ENCODE data around the gene ATP10A.
"Not testable (repeated sequence)": the region's sequence is repeated elsewhere in the genome, so short reads cannot be mapped to it uniquely, and the experiment has no call there.

Gene ATP10A

DNA sequence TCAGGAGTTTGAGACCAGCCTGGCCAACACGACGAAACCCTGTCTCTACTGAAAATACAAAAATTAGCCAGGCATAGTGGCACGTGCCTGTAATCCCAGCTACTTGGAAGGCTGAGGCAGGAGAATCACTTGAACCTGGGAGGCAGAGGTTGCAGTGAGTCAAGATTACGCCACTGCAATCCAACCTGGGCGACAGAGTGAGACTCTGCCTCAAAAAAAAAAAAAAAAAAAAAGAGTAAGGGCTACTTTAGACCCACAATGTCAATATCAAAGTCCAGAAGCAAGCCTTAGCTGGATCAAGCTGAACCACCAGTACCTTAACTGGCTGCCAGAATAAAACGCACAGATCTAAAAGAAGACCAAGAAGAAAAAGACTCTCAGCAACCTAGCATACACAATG lies 17.8 kb upstream of the ATP10A start:
- not testable (repeated sequence) for DNase-seq

DNA sequence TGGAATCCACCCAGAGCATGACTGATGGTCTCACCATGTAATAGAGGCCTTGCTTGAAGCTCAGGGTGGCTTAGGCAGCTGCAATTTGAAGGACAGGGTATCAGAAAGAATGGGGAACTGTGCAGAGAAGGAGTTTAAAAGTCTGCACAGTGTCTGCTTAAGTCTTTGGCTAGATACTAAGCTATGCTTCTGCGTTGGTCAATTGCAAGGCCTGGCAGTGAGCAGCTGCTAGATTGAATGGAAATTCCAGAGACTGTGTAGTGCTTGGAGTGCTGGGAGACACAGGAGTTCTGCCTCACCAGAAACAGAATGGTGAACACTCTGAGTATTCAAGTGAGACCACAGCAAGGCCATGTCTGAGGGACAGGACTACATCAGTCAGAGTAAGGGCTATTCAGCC lies 17.3 kb upstream of the ATP10A start:
- DNase-seq: no peak

DNA sequence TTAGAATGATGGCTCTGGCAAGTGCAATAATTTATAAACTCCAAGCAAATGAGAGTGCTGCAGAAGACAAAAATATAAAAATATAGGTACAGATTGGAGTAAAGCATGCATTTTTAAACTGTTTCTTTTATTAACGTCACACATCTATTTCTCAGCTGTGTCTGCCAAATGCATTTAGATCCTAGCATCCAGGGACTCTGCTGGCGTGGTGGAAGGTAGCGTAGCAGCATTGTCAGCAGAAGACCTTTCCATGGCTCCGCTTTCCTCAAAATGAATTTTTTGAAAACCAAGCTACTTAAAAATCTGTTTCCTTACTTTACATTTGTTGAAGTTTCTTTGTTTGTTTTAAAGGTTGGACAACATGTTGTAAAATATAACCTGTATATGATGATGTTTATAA lies 16.3 kb upstream of the ATP10A start:
- DNase-seq: no peak

DNA sequence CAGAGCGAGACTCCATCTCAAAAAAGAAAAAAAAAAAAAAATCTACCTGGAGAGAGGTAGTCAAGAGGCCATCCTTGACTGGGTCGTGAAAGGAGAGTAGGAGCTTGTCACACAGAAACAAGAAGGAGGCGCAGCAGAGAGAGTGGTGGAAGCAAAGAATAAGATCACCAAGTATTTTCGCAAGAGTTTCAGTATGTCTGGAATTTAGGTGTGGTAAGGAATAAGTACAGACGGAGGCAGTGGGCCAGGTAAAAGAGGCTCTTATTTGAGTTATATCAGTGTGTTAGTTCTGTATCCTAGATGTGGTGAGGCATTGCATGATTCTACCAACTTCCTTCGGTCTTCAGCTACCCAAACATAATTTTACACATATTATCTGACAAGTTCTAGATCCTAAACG lies 14.6 kb upstream of the ATP10A start:
- DNase-seq: no peak

DNA sequence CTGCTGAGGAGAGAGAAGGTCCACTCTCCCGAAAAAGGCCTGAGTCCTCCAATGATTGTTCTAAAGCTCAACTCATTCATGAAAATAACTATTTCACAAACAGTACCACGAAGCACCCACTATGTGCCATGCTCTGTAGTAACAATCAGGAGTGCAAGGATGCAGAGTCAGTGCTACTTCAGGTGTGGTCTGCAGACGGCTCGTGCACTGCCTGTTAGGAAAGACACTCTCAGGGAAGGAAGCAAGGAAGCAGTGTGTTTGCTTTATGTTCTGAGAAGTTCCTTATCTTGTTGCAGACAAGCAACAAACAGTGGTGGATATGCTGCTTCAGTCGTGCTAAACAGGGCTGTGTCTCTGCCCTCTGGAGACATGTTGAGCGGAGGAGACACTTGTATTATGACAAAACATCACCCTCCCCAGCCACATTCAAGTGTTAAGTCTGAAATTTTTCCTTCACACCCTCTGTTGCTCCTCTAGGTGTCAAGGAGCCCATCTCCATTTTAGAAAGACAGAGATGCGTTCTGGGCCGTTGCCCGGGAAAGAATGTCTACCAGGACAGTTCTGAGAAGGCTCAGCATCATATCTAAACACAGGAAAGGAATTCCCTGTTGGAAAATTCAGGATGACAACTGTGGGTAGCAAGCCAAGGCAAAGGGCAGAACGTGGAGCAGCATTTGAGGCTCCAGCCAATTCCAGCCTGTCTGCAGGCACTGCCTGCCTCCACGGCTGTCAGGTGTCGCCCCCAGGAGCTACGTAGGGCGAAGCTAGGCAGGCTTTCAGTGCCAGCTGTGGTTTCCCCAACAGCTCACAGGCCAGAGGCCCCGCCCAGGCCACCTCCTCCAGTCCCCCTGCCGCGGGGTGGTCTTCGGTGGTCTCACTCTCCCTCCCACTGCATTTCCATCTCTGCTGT lies 13.4 kb upstream of the ATP10A start:
- no peak for DNase-seq

DNA sequence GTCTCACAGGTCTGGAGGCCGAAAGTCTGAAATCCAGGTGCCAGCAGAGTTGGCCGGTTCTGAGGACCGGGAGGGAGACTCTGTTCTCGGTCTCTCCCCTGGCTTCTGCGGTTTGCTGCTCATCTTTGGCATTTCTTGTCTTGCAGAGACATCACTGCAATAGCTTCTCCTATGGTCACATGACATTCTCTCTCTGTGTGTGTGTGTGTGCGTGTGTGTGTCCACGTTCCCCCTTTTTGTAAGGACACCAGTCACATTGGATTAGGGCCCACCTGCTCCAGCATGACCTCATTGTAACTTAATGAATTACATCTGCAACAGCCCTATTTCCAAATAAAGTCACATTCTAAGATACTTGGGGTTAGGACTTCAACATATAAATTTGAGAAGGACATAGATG lies 12.4 kb upstream of the ATP10A start:
- DNase-seq: peak; percentile 37 to 43

DNA sequence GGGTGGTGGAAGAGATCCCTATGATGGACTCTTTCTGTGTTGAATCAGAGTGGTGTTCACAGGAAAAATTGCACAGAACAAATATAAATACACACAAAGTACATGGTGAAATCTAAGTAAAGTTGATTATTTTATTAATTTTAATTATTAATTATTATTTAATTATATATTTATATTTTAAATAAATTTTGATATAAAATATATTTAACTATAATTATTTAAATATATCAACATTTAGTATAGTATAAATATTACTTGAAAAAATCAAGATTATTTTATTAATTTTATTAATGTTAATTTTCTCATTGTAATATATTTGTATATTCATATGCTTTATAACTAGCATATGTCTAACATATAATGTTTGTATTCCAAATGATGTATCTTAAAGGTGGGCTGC lies 11.3 kb upstream of the ATP10A start:
- no peak for DNase-seq

DNA sequence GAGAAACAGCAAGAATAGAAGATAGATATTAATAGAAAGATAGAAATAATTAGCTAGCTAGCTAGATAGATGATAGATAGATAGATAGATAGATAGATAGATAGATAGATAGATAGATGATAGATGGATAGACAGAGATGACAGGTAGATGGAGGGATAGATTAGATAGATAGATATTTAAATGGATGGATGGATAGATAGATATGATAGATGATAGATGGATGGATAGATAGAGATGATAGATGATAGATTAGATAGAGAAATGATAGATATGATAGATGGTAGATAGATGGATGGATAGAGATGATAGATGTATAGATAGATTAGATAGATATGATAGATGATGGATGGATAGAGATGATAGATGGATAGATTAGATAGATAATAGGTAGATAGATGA lies 8.3 kb upstream of the ATP10A start:
- DNase-seq: no peak

DNA sequence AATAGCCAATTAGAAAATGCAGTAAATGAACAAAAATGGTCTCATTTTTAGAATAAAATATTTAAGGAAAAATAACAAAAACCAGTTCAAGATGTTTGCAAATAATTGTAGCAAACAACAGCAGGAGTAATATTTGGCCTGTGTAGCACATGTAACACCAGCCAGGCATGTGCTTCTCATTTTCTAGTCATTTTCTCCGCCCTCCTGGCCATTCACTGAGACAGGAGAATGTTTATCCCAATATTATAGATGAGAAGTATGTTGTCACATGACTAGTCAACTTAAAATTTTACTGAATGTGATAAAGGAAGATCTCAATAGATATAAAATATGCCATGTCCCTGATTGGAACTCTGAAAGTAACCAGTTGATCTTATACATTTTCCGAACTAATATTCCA lies 7.8 kb upstream of the ATP10A start:
- DNase-seq: no peak

DNA sequence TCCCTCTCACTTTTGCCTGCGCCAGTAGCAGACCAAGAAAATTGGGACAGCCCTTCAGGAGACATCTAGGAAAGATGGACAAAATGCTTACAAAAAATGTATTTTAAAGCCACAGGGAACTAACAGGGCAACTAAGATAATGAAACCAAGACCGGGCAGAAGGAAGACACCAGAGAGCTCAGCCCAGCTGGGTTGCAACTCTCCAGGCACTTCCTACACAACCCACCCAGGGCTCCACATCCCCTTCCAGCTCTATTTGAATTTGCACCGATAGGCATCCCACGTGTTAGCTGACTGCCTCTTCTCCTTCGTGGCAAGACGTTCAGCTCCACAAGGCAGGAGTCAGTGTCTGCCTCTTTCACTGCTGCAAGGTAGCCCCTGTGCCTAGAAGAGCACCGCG lies 6.6 kb upstream of the ATP10A start:
- peak; percentile 56 to 85 for DNase-seq

DNA sequence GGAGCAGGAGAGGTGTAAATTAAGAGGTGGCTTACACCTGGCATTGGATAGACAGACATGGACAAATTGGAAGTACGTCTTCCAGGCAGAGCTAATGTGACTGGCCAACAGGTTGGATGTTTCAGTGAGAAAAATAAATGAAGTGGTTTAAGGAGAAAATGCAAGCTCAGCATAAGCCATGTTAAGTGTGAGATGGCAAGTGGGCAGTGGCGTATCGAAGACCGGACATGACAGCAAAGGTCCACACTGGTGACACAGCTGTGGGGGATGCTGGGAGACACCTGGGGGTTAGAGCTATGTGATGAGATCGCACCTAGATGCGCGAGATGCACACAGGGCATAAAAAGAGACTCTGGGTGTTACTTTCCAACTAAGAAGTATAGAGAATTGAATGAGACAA lies 3.7 kb upstream of the ATP10A start:
- DNase-seq: no peak

DNA sequence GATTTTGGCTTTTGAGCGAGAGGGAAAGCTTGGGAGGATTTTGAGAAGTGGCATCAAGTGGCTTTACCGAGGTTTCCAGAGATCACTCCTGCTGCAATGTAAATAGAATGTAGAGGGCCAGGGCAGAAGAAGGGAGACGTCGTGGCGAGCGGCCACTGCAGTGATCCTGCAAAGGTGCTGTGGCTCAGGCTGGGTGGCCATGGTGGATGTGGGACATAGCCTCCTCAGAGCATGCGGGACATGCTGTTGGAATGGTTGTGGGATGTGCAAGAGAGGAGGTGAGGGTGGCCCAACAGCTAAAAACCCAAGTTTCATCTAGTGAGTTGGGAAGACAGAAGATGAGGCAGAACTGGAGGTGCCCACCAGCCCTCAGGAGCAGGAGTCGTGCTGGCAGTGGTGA lies 3.1 kb upstream of the ATP10A start:
- DNase-seq: no peak

DNA sequence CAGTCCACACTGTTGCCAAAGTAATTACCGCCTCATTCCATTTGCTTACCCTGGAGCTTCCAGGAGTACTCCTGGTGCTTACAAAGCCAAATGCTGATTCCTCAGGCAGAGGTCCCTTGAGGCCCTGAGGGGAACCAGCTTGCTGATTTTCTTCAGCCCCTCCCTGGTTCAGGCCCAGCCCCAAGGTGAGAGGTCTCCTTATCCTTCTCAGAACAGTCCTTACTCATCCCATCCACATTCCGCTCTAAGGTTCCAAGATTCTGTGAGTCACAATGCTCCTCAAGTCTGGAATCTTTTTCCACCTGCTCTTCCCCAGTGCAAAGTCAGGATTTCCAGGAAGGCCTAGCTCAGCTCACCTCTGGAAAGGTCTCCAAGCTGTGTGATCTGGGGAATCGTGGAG lies 1.8 kb upstream of the ATP10A start:
- no peak for DNase-seq

DNA sequence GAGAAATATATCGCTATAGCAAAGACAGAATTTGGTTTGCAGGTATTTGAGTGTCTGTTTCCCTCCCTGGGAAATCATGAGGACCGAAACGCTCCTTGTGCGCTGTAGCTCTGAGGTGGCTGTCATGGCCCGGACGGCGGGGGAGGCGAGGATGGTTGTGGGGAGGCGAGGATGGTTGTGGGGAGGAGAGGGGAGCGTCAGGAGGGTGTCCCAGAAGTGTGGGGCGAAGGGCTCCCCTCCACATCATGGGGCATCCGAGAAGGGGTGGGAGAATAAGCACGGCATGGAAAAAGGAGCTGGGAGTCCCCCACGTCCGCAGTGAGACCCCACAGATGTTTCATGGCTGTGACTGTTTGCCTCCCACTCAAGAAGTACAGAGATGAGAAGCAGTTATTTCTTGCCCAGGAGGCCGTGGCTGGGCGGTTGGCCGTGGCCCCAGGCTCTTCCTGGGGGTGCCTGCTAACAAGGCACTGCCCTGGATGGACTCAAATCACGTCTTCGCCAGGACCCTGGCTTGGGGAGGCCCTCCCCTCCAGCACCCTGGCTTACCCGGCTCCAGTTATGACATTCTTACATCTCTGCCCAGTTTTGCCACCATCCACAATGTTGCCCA lies 947 bp upstream of the ATP10A start:
- DNase-seq: no peak

DNA sequence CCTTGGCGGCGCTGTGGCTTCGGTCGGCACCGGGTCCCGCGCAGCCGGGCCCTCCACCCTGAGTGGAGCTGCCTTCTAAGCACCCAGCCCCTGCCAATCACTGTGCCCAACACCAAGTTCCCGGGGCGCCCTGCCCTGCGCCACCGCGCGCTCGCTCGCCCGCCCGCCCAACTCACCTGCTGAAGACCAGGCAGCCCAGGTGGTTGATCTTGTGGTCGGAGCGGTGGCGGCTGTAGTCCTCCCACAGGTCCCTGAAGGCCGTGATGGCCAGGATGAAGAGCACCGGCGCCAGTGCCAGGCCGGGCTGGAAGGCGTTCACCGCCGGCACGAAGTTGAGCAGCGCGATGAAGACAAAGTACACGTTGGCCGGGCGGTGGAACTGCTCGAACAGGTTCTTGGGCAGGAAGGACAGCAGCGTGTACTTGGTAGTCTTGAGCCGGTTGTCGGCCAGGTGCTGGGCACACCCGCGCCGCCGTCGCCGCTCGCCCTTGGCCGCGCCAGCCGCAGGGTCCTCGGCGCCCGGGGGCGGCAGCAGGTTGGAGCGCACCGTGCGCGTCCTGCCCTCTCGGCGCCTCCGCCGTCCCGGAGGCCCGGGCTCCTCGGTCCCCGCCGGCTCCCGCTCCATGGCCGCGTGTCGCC lies 536 bp downstream of the ATP10A start:
- no peak for DNase-seq

DNA sequence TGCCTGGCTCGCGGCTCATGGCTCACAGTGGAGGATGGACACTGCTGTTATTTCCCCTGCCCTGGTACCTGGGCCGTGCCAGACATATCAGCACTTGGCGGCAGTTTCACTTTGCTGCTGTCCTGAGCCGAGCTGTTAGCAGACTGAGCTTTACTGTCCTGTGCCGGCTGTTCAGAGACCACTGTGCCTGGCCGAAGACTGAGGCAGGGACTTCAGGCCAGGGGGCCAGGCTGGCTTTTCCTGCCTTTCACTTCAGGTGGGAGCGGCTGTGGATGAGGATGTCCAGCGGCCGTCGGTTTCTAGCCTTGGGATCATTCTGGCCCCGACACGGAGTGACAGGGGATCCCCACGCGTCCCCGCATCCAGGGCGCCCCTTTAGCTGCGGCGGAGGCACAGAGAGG lies 1.1 kb downstream of the ATP10A start:
- DNase-seq: no peak

DNA sequence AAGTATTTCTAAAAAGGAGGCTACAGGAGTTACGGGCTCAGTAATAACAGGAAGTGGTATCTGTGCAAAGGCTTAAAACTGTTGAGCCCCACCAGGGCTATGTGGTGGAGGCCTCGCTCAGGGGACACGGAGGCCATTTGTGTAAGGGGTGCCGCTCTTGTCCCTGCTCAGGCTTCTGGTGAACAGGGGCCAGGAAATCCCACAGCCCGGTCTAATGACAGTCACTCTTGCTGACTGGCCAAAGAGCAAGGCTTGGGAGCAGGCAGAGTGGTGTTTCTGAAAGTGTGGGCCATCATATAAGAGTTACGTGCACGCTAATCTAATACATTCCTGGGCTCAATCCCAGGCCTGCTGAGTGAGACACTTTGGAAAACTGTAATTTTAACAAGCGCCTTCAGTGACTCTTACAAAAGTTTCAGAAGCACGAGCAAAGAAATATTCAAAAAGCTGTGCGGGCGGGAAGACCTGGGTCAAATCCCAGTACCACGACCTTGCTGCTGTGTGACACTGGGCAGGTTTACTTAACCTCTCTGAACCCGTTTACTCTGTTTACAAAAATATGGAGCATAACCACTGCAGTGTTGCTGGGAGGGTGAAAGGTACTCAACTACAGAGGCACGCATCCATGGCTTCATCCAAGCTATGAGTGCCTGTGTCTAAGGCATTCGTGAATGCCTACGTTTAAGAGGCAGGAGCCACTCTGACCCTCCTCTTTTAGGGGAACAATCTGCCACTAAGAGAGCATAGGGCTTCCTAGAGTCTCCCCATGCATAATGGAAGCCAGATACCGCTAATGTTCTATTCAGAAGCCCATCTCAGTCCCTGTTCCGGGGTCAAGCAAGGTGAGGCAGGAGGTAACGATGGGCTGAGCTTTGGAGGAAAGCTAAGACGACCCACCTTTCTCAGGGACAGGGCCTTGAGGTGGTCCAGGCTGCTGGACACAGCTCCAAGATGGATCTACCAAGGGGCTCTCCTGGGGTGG lies 2.0 kb downstream of the ATP10A start:
- no peak for DNase-seq

DNA sequence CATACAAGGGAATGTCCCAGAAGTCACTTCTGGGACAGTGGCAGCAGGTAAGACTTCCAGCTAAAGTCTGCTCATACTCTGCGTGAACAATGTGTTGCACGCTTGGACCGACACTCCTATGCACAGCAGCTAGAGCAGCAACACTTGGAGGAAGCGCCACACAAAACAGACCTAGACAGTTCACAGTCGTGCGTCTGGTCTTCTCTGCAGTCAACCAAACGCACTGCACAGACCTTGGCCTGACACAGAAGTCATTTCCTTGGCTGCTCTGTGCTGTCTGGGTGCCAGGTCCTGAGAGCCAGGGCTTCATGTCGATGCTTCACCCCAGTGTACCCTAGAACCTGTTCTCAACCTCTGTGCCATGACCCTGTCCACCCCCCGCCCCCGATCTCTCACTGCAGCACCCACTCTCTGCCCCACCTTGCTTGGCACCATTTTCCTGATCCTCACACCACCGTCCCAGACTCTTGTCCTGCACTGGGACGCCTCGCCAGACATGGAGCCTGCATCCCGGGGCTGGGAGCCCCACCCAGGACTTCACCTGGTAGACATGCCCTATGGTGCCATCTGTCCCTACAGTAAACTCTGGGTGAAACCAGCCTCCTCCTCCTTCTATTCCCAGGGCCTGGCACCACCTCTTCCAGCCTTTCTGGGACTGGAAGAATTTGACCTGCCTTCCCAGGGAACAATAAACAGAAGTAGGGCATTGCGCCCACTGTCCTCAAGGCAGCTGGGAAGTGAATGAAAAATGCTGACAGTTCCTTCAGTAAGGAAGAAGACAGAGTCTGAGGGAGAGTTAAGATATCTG lies 3.1 kb downstream of the ATP10A start:
- DNase-seq: no peak

DNA sequence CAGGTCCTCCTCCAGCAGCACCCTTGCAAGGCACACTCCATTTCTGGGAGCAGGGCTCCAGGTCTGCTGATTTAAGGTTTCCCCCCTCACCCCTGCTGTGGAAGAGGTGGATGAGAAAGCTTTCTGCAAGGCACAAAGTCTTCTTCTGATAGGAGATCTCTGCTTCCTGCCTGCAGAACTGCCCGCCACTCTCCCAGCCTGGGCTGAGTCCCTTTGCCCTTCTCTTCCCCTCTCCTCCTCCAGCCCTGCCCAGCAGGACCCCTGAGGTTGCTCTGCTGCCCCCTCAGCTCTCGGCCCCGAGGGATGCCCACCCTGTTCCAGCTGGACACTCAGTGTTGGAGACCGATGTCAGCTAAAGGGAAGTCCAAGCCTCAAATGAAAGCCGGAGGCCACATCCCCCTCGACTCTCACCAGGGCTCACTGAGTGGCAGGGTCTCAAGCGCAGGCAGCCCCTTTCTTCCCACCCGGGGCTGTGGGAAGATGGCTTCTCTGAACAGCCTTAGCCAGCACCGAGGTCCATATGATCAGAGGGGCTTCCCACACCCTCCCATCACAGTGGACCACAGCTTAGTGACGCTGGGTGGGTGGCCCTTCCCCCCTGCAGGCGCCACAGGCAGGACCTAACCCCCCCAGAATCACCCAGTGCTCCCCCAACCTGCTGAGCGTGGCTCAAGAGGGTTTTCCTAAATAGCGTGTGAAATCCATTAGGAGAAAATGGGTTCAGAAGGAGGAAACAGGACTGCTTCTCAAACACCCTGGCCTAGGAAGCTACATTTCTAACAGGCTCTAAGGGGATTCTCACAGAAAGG lies 4.0 kb downstream of the ATP10A start:
- no peak for DNase-seq

DNA sequence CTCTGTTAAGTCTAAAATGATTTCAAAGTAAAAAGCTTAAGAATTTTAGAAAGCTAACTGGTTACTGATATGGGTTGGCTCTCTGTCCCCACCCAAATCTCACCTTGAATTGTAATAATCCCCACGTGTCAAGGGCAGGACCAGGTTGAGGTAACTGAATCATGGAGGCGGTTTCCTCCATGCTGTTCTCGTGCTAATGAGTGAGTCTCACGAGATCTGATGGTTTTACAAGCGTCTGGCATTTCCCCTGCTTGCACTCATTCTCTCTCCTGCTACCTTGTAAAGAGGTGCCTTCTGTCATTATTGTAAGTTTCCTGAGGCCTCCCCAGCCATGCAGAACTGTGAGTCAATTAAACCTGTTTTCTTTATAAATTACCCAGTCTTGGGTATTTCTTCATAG lies 7.1 kb downstream of the ATP10A start:
- not testable (repeated sequence) for DNase-seq
